CD8-positive, alpha-beta memory T cell (primary cell): Measurements from ENCODE around the gene CDC42EP5. TPM values are rescaled to one million over a fixed set of nuclear protein-coding genes. Genes with fewer than 3 reads are reported as not detected.
"Not testable (repeated sequence)": the region's sequence is repeated elsewhere in the genome, so short reads cannot be mapped to it uniquely, and the experiment has no call there.

Experiments
- CTCF ChIA-PET: fragments of 350-600 bp; sonication (Branson Sonifier 250); formaldehyde crosslinking; loops from one replicate; lab custom pipeline; 2021; ENCODE audit warnings: antibody characterized with exemption; lab: Charles Lee
- POLR2A ChIA-PET: fragments of 350-600 bp; sonication (Branson Sonifier 250); formaldehyde crosslinking; loops from one replicate; lab custom pipeline; 2021; ENCODE audit warnings: antibody characterized with exemption; lab: Charles Lee
- DNase-seq, 5 donors: peaks; one replicate each; pipeline versions ENCODE4 v3.0.0 to v3.0.0-alpha.2; 2020 to 2022; ENCODE audit warnings: mixed read lengths in 1 of 5
- H3K27ac ChIP-seq: one replicate; pipeline ENCODE4 v1.7.0; 2013; ENCODE audit warnings: low read depth, mild to moderate bottlenecking, low read length, moderate library complexity
- H3K27me3 ChIP-seq: 2 replicates; pipeline ENCODE4 v1.7.0; 2013; ENCODE audit warnings: low read length, mild to moderate bottlenecking; ENCODE audit not compliant: insufficient read depth, poor library complexity, severe bottlenecking
- H3K36me3 ChIP-seq: 2 replicates; pipeline ENCODE4 v1.7.0; 2013; ENCODE audit warnings: mild to moderate bottlenecking, low read length, moderate library complexity; ENCODE audit not compliant: insufficient read depth
- H3K4me1 ChIP-seq: 2 replicates; pipeline ENCODE4 v1.7.0; 2013; ENCODE audit warnings: mild to moderate bottlenecking, low read length, moderate library complexity; ENCODE audit not compliant: insufficient read depth
- H3K4me3 ChIP-seq: 2 replicates; pipeline ENCODE4 v1.7.0; 2013; ENCODE audit warnings: mild to moderate bottlenecking, low read length
- H3K9me3 ChIP-seq: 2 replicates; pipeline ENCODE4 v1.7.0; 2013; ENCODE audit warnings: mild to moderate bottlenecking, low read length
- H3K27ac Mint-ChIP-seq, 8 donors: one replicate each; pipeline ENCODE4 v1.8.0; 2020 to 2021; ENCODE audit warnings: mixed read lengths in 8 of 8, mild to moderate bottlenecking in 6 of 8, inconsistent platforms in 3 of 8, moderate library complexity in 3 of 8
- H3K27me3 Mint-ChIP-seq, 2 donors: one replicate each; pipeline ENCODE4 v1.8.0; 2020 to 2021; ENCODE audit warnings: mixed read lengths in 2 of 2, mild to moderate bottlenecking in 1 of 2, moderate library complexity in 1 of 2
- H3K36me3 Mint-ChIP-seq, 3 donors: one replicate each; pipeline ENCODE4 v1.8.0; 2020 to 2021; ENCODE audit warnings: mixed read lengths in 3 of 3, inconsistent platforms in 1 of 3, mild to moderate bottlenecking in 1 of 3
- H3K4me1 Mint-ChIP-seq, 3 donors: one replicate each; pipeline ENCODE4 v1.8.0; 2020 to 2021; ENCODE audit warnings: mixed read lengths in 3 of 3, inconsistent platforms in 1 of 3, mild to moderate bottlenecking in 1 of 3
- H3K4me3 Mint-ChIP-seq, 7 donors: one replicate each; pipeline ENCODE4 v1.8.0; 2020 to 2021; ENCODE audit warnings: mixed read lengths in 7 of 7, mild to moderate bottlenecking in 6 of 7, moderate library complexity in 4 of 7, inconsistent platforms in 2 of 7
- H3K9me3 Mint-ChIP-seq, 5 donors: one replicate each; pipeline ENCODE4 v1.8.0; 2020 to 2022; ENCODE audit warnings: mixed read lengths in 5 of 5, mild to moderate bottlenecking in 3 of 5, moderate library complexity in 2 of 5, inconsistent platforms in 1 of 5
- polyA plus RNA-seq: library from polyadenylated mRNA; unstranded; fragments of 300-500 nt; fragmentation: Illumina TruSeq; gene quantifications from one replicate; pipeline ENCODE4 v1.2.3, GENCODE V29; 2021
- total RNA-seq, 2 experiments: library from RNA; stranded (reverse); gene quantifications; one replicate each; pipeline ENCODE4 v1.2.3, GENCODE V29; 2021

Gene CDC42EP5
- total and polyA plus RNA-seq, 3 experiments from 2014 or later, result 0.44 to 1.1 TPM; not detected in 1

GRCh38 chr19:54449701-54450069, 23.4 kb downstream of the CDC42EP5 start:
- H3K27ac Mint-ChIP-seq, result peak overlapping the region; percentile 96 to 100 (median 99)
- peaks cover 0 to 3% (median 0%) of the 10 kb centered on the region in 5 donors for H3K9me3 Mint-ChIP-seq
- H3K4me3 Mint-ChIP-seq, result peak overlapping the region; percentile 93 to 99 (median 97)
- Histone ChIP-seq H3K27me3 (no peaks in the 10 kb centered on the region), H3K4me1 (peaks cover 37% of the 10 kb centered on the region), H3K4me3 (peak overlapping the region; percentile 94), H3K27ac (peak overlapping the region; percentile 97), H3K36me3 (peaks cover 40% of the 10 kb centered on the region), H3K9me3 (no peaks in the 10 kb centered on the region)
- no peak for DNase-seq
- H3K4me1 Mint-ChIP-seq, result peaks cover 43 to 68% (median 54%) of the 10 kb centered on the region in 3 donors
- CTCF ChIA-PET, result interaction anchor here (2.2 kb wide), 1 partner anchor 13 kb away, joined by 9 read pairs; the partner anchor contains the start of gene LENG9
- POLR2A ChIA-PET, result no interaction called here
- peaks cover 0 to 11% of the 10 kb centered on the region in 2 donors for H3K27me3 Mint-ChIP-seq
- H3K36me3 Mint-ChIP-seq, result peaks cover 4 to 75% (median 5%) of the 10 kb centered on the region in 3 donors

- Histone ChIP-seq H3K27me3 (no peaks in the 10 kb centered on the region), H3K4me1 (peaks cover 37% of the 10 kb centered on the region), H3K36me3 (peaks cover 34% of the 10 kb centered on the region), H3K27ac (peak within 1 kb of the TSS; percentile 97), H3K9me3 (no peaks in the 10 kb centered on the region), H3K4me3 (peak within 1 kb of the TSS; percentile 94)
- DNase-seq, result peak; percentile 96 to 99 (median 99)
- CTCF ChIA-PET, result interaction anchor here (0.7 to 2.2 kb wide), 8 partner anchors 9 to 72 kb away, joined by 3 to 9 read pairs (median 3); partner anchors contain the start of gene LENG9
- Mint-ChIP-seq H3K4me1 (peaks cover 43 to 68% (median 54%) of the 10 kb centered on the region in 3 donors), H3K27me3 (peaks cover 0 to 11% of the 10 kb centered on the region in 2 donors), H3K27ac (peak within 1 kb of the TSS; percentile 98 to 100 (median 100)), H3K36me3 (peaks cover 4 to 72% (median 5%) of the 10 kb centered on the region in 3 donors), H3K9me3 (peaks cover 0 to 3% (median 0%) of the 10 kb centered on the region in 5 donors), H3K4me3 (peak within 1 kb of the TSS; percentile 93 to 99 (median 97))
- POLR2A ChIA-PET, result interaction anchor here (0.7 to 2.0 kb wide), 14 partner anchors 10 to 1150 kb away, joined by 3 to 35 read pairs (median 3); partner anchors contain the start of genes CNOT3, FIZ1, ISOC2 and LENG9
Observed at GRCh38 chr19:54448774-54449700, 24.1 kb downstream of the CDC42EP5 start, which contains the start of gene LENG8. LENG8 (plus strand) TSS chr19:54449199; CDS start chr19:54451345, 2,146 bp downstream.

- Mint-ChIP-seq H3K36me3 (peaks cover 3 to 65% (median 5%) of the 10 kb centered on the region in 3 donors), H3K4me1 (peaks cover 43 to 66% (median 54%) of the 10 kb centered on the region in 3 donors), H3K9me3 (peaks cover 0 to 3% (median 0%) of the 10 kb centered on the region in 5 donors), H3K4me3 (peak overlapping the region; percentile 93 to 99 (median 97)), H3K27me3 (peaks cover 0 to 11% of the 10 kb centered on the region in 2 donors), H3K27ac (peak overlapping the region; percentile 98 to 100 (median 100))
- ChIA-PET POLR2A (interaction anchor here (0.7 to 2.0 kb wide), 14 partner anchors 9 to 1151 kb away, joined by 3 to 35 read pairs (median 3); partner anchors contain the start of genes CNOT3, FIZ1, ISOC2 and LENG9), CTCF (interaction anchor here (0.7 to 2.2 kb wide), 8 partner anchors 8 to 72 kb away, joined by 3 to 9 read pairs (median 3); partner anchors contain the start of gene LENG9)
- DNase-seq, result peak in 1 of 5 donors; percentile 32
- H3K4me3 ChIP-seq, result peak overlapping the region; percentile 94
- H3K9me3 ChIP-seq, result no peaks in the 10 kb centered on the region
- H3K4me1 ChIP-seq, result peaks cover 37% of the 10 kb centered on the region
- H3K36me3 ChIP-seq, result peaks cover 25% of the 10 kb centered on the region
- H3K27me3 ChIP-seq, result no peaks in the 10 kb centered on the region
- peak overlapping the region; percentile 97 for H3K27ac ChIP-seq
Observed at GRCh38 chr19:54448040-54448773, 24.9 kb downstream of the CDC42EP5 start.

GRCh38 chr19:54446349-54446748, 26.7 kb downstream of the CDC42EP5 start:
- CTCF ChIA-PET, H3K27ac ChIP-seq, DNase-seq, H3K4me3 ChIP-seq, H3K9me3 Mint-ChIP-seq, H3K36me3 ChIP-seq, H3K9me3 ChIP-seq, POLR2A ChIA-PET, H3K27me3 ChIP-seq: not testable (repeated sequence)
- H3K4me1 Mint-ChIP-seq, result peaks cover 38 to 50% (median 48%) of the 10 kb centered on the region in 3 donors
- peak overlapping the region in 1 of 7 donors; percentile 18 for H3K4me3 Mint-ChIP-seq
- H3K36me3 Mint-ChIP-seq, result peaks cover 0 to 51% (median 7%) of the 10 kb centered on the region in 3 donors
- peaks cover 0 to 11% of the 10 kb centered on the region in 2 donors for H3K27me3 Mint-ChIP-seq
- peaks cover 29% of the 10 kb centered on the region for H3K4me1 ChIP-seq
- peak overlapping the region in 1 of 8 donors; percentile 98 for H3K27ac Mint-ChIP-seq

- no peaks in the 10 kb centered on the region for H3K36me3 ChIP-seq
- H3K9me3 ChIP-seq, result no peaks in the 10 kb centered on the region
- Mint-ChIP-seq H3K4me1 (peaks cover 23 to 39% (median 37%) of the 10 kb centered on the region in 3 donors), H3K4me3 (peak overlapping the region in 1 of 7 donors; percentile 32), H3K36me3 (peaks cover 0 to 45% (median 4%) of the 10 kb centered on the region in 3 donors), H3K27ac (peak overlapping the region in 1 of 8 donors; percentile 19), H3K27me3 (peaks cover 0 to 8% of the 10 kb centered on the region in 2 donors), H3K9me3 (peaks cover 0 to 3% (median 0%) of the 10 kb centered on the region in 5 donors)
- no peak overlapping the region for H3K4me3 ChIP-seq
- no peaks in the 10 kb centered on the region for H3K27me3 ChIP-seq
- peaks cover 13% of the 10 kb centered on the region for H3K4me1 ChIP-seq
- no peak overlapping the region for H3K27ac ChIP-seq
- POLR2A ChIA-PET, result no interaction called here
- no peak for DNase-seq
- CTCF ChIA-PET, result interaction anchor here (1.0 kb wide), 1 partner anchor 29 kb away, joined by 3 read pairs; no protein-coding TSS in a partner anchor
Observed at GRCh38 chr19:54444737-54445136, 28.4 kb downstream of the CDC42EP5 start.

GRCh38 chr19:54440641-54441040, 32.5 kb downstream of the CDC42EP5 start:
- Mint-ChIP-seq H3K9me3 (no peaks in the 10 kb centered on the region), H3K27ac (peak overlapping the region in 1 of 8 donors; percentile 8), H3K4me3 (no peak overlapping the region), H3K36me3 (peaks cover 0 to 42% (median 6%) of the 10 kb centered on the region in 3 donors), H3K27me3 (no peaks in the 10 kb centered on the region), H3K4me1 (peaks cover 3 to 20% (median 17%) of the 10 kb centered on the region in 3 donors)
- Histone ChIP-seq H3K9me3 (no peaks in the 10 kb centered on the region), H3K27ac (no peak overlapping the region), H3K4me3 (no peak overlapping the region), H3K27me3 (no peaks in the 10 kb centered on the region), H3K36me3 (no peaks in the 10 kb centered on the region), H3K4me1 (no peaks in the 10 kb centered on the region)
- DNase-seq, result no peak
- CTCF ChIA-PET, result interaction anchor here (1.8 kb wide), 1 partner anchor 50 kb away, joined by 4 read pairs; no protein-coding TSS in a partner anchor
- POLR2A ChIA-PET, result no interaction called here
